ENCODE data around the gene SIGLEC8. TPM values are rescaled to one million over a fixed set of nuclear protein-coding genes. Genes with fewer than 3 reads are reported as not detected.

SIGLEC8 gene
- total RNA-seq, 4 donors from 2014 or later = 0.27 to 1.3 TPM; not detected in 2

DNA sequence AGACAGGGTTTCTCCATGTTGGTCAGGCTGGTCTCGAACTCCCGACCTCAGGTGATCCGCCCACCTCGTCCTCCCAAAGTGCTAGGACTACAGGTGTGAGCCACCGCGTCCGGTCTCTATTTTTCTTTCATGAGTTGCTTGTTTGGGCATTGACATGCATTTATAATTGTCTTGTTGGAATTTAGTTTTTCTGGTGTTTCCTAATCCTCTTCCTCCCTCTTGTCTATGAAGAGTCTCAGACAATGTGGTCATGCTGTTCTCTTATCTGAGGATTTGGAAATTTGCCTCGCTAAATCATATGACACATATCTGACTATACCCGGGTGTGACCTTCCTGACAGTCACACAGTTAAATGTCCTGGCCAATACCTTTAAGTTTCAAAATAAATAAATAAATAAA is 12.7 kb upstream of the SIGLEC8 start:
- H3K9me3 ChIP-seq = no peaks in the 10 kb centered on the region
- H3K4me3 ChIP-seq = no peak overlapping the region
- H3K27ac ChIP-seq = no peak overlapping the region
- in situ Hi-C loops (cut with MboI; ENCODE audit: low pct_ligation_motif_present in 1 of 4, low pct_unique_long_range_greater_than_20kb in 1 of 4, low sequenced_read_pairs in 3 of 4) (loop anchor here (5.0 to 25.0 kb wide), 4 partner anchors 184 to 316 kb away; partner anchors contain the start of gene FPR3 (in 1 of the 4)), intact Hi-C loops (cut with DNase I; ENCODE audit: low total_unique reads) (loop anchor here (10.0 kb wide), 2 partner anchors 184 to 304 kb away; no protein-coding TSS in a partner anchor)
- TF ChIP-seq EP300 (IDR thresholded peaks at IDR 0.05; ENCODE audit: low read depth) = no peak
- no peak for TF ChIP-seq POLR2AphosphoS5 (IDR thresholded peaks at IDR 0.05)
- TF ChIP-seq POLR2A (IDR thresholded peaks at IDR 0.05) = no peak
- TF ChIP-seq CTCF (IDR thresholded peaks at IDR 0.05) = no peak
- DNase-seq = no peak
- H3K36me3 ChIP-seq = no peaks in the 10 kb centered on the region
- peaks cover 6% of the 10 kb centered on the region for H3K27me3 ChIP-seq
- no peaks in the 10 kb centered on the region for H3K4me1 ChIP-seq
- WGBS, 2 donors (ENCODE audit: low coverage in 1 of 2) = 65 to 86% methylated on average over 2 to 9 of the region's 9 CpGs

DNA sequence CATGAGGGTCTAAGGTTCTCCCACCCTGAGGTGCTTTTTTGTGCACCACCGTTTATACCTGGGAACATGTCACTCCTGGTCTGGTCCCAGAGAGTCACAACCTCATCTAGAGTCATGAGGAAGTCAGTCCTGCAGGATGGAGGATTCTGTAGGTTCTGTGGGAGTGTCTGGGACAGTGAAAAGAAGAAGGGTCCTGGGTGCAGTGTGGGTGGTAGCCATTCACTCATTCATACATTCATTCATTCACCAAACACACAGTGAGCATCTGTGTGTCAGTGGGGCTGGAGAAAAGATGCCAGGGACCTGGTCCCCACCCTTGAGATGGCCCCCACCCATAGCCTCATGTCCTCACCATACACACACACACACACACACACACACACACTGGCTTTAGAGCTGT is 11.4 kb upstream of the SIGLEC8 start:
- TF ChIP-seq POLR2AphosphoS5 (IDR thresholded peaks at IDR 0.05) = no peak
- no peak for TF ChIP-seq CTCF (IDR thresholded peaks at IDR 0.05)
- no peak for TF ChIP-seq POLR2A (IDR thresholded peaks at IDR 0.05)
- TF ChIP-seq EP300 (IDR thresholded peaks at IDR 0.05; ENCODE audit: low read depth) = no peak
- Histone ChIP-seq H3K4me1 (no peaks in the 10 kb centered on the region), H3K36me3 (no peaks in the 10 kb centered on the region), H3K9me3 (no peaks in the 10 kb centered on the region), H3K27me3 (peaks cover 14% of the 10 kb centered on the region), H3K27ac (no peak overlapping the region), H3K4me3 (no peak overlapping the region)
- intact Hi-C loops (cut with DNase I; ENCODE audit: low total_unique reads) = loop anchor here (10.0 kb wide), 2 partner anchors 185 to 305 kb away; no protein-coding TSS in a partner anchor
- DNase-seq = no peak
- WGBS, 2 donors (ENCODE audit: low coverage in 1 of 2) = 100% methylated on average over 1 of the region's 1 CpG; no CpG with 5 or more reads in 1 of the 2 donors
- in situ Hi-C loops (cut with MboI; ENCODE audit: low pct_ligation_motif_present in 1 of 4, low pct_unique_long_range_greater_than_20kb in 1 of 4, low sequenced_read_pairs in 3 of 4) = loop anchor here (5.0 to 25.0 kb wide), 4 partner anchors 185 to 318 kb away; partner anchors contain the start of gene FPR3 (in 1 of the 4)

GRCh38 chr19:51469162-51469561 is 10.9 kb upstream of the SIGLEC8 start:
- in situ Hi-C loops (cut with MboI; ENCODE audit: low pct_ligation_motif_present in 1 of 4, low pct_unique_long_range_greater_than_20kb in 1 of 4, low sequenced_read_pairs in 3 of 4) (loop anchor here in 2 of 4 donors (25.0 kb wide), 2 partner anchors 193 to 318 kb away; partner anchors contain the start of gene FPR3 (in 1 of the 2)), intact Hi-C loops (cut with DNase I; ENCODE audit: low total_unique reads) (no loop called here)
- H3K4me3 ChIP-seq = no peak overlapping the region
- no peaks in the 10 kb centered on the region for H3K9me3 ChIP-seq
- H3K27ac ChIP-seq = no peak overlapping the region
- peaks cover 14% of the 10 kb centered on the region for H3K27me3 ChIP-seq
- no peaks in the 10 kb centered on the region for H3K4me1 ChIP-seq
- WGBS, 2 donors (ENCODE audit: low coverage in 1 of 2) = 33 to 44% methylated on average over 4 of the region's 4 CpGs
- DNase-seq = no peak
- no peak for TF ChIP-seq POLR2AphosphoS5 (IDR thresholded peaks at IDR 0.05)
- no peak for TF ChIP-seq EP300 (IDR thresholded peaks at IDR 0.05; ENCODE audit: low read depth)
- no peak for TF ChIP-seq POLR2A (IDR thresholded peaks at IDR 0.05)
- no peak for TF ChIP-seq CTCF (IDR thresholded peaks at IDR 0.05)
- H3K36me3 ChIP-seq = no peaks in the 10 kb centered on the region

GRCh38 chr19:51468545-51468920 is 10.3 kb upstream of the SIGLEC8 start:
- no peaks in the 10 kb centered on the region for H3K4me1 ChIP-seq
- intact Hi-C loops (cut with DNase I; ENCODE audit: low total_unique reads) (no loop called here), in situ Hi-C loops (cut with MboI; ENCODE audit: low pct_ligation_motif_present in 1 of 4, low pct_unique_long_range_greater_than_20kb in 1 of 4, low sequenced_read_pairs in 3 of 4) (loop anchor here in 2 of 4 donors (25.0 kb wide), 2 partner anchors 194 to 319 kb away; partner anchors contain the start of gene FPR3 (in 1 of the 2))
- TF ChIP-seq EP300 (IDR thresholded peaks at IDR 0.05; ENCODE audit: low read depth) (no peak), POLR2AphosphoS5 (IDR thresholded peaks at IDR 0.05) (no peak), CTCF (IDR thresholded peaks at IDR 0.05) (no peak), POLR2A (IDR thresholded peaks at IDR 0.05) (no peak)
- no peak for DNase-seq
- H3K36me3 ChIP-seq = no peaks in the 10 kb centered on the region
- no peak overlapping the region for H3K4me3 ChIP-seq
- no peaks in the 10 kb centered on the region for H3K9me3 ChIP-seq
- H3K27ac ChIP-seq = no peak overlapping the region
- 67% methylated on average over 2 of the region's 2 CpGs; no CpG with 5 or more reads in 1 of the 2 donors for WGBS, 2 donors (ENCODE audit: low coverage in 1 of 2)
- H3K27me3 ChIP-seq = peaks cover 14% of the 10 kb centered on the region

All from transverse colon (tissue), 4 donors.